GM12878 (cell line): Measurements from ENCODE around the gene CTSC. TPM values are rescaled to one million over a fixed set of nuclear protein-coding genes. Genes with fewer than 3 reads are reported as not detected.

Source experiments
- ATAC-seq: fragments of 200-7000 bp; cut with Tn5 transposase; 3 replicates; pipeline ENCODE4 v1.9.1; 2020; ENCODE audit warnings: mild to moderate bottlenecking, moderate library complexity
- BruUV-seq: library from RNA; stranded (reverse); fragments of 400-500 nt; replicated peaks from 2 replicates; lab custom pipeline; 2021; lab: Mats Ljungman, UMichigan
- CTCF ChIA-PET: fragments of 300-600 bp; sonication (Branson Sonifier 250); formaldehyde crosslinking; extraction: SDS; loops from one replicate; lab custom pipeline; 2021; ENCODE audit warnings: inconsistent platforms; lab: Yijun Ruan, JAX
- POLR2A ChIA-PET: fragments of 350-600 bp; formaldehyde crosslinking; extraction: SDS; loops from one replicate; lab custom pipeline; 2021; ENCODE audit warnings: inconsistent platforms; lab: Charles Lee
- RAD21 ChIA-PET: fragments of 300-600 bp; sonication (Branson Sonifier 250); formaldehyde crosslinking; loops from one replicate; lab custom pipeline; 2023; ENCODE audit warnings: antibody characterized with exemption; ENCODE audit not compliant: unreplicated experiment; lab: Charles Lee
- SMC1A ChIA-PET: fragments of 300-600 bp; sonication (Branson Sonifier 250); formaldehyde crosslinking; loops from one replicate; lab custom pipeline; 2023; ENCODE audit not compliant: unreplicated experiment, uncharacterized antibody; lab: Charles Lee
- DNase-seq: peaks from one replicate; pipeline ENCODE4 v3.0.0-alpha.2; 2011; ENCODE audit warnings: low read depth, low spot score
- FAIRE-seq: peaks from 3 replicates; lab custom pipeline; 2011; peaks lifted over from hg19 to GRCh38; lab: Jason Lieb, UNC
- H2AFZ ChIP-seq: 2 replicates; pipeline ENCODE4 v1.6.0; 2011; ENCODE audit warnings: low read depth, low read length, control low read depth; ENCODE audit not compliant: control insufficient read depth
- H3K27ac ChIP-seq: 2 replicates; pipeline ENCODE4 v1.5.1; 2011; ENCODE audit warnings: control low read depth; ENCODE audit not compliant: control insufficient read depth, insufficient read depth
- H3K27me3 ChIP-seq, 2 experiments: replicated peaks in 1 of 2; 2 replicates each; pipeline versions ENCODE4 v1.6.0 to v1.6.1; 2011; ENCODE audit warnings: low read length in 1 of 2; ENCODE audit not compliant: control insufficient read depth in 2 of 2, insufficient read depth in 2 of 2
- H3K36me3 ChIP-seq, 2 experiments: 2 replicates each; pipeline ENCODE4 v1.5.1; 2011; ENCODE audit warnings: low read length in 1 of 2; ENCODE audit not compliant: control insufficient read depth in 2 of 2, insufficient read depth in 2 of 2
- H3K4me1 ChIP-seq: 2 replicates; pipeline ENCODE4 v1.6.1; 2011; ENCODE audit warnings: mild to moderate bottlenecking, low read length, moderate library complexity, mixed read lengths; ENCODE audit not compliant: control insufficient read depth, insufficient read depth
- H3K4me2 ChIP-seq: 2 replicates; pipeline ENCODE4 v1.6.0; 2011; ENCODE audit warnings: control low read depth; ENCODE audit not compliant: control insufficient read depth, insufficient read depth
- H3K4me3 ChIP-seq: fragments of 200-600 bp; sonication (generic); 2 replicates; pipeline ENCODE4 v1.5.1; 2016
- H3K79me2 ChIP-seq: 2 replicates; pipeline ENCODE4 v1.6.0; 2011; ENCODE audit warnings: low read length; ENCODE audit not compliant: control insufficient read depth, insufficient read depth
- H3K9ac ChIP-seq: 2 replicates; pipeline ENCODE4 v1.8.0; 2011; ENCODE audit warnings: low read length, control low read depth, mixed read lengths; ENCODE audit not compliant: control insufficient read depth, insufficient read depth
- H3K9me3 ChIP-seq: replicated peaks from 3 replicates; pipeline ENCODE4 v1.5.1; 2011; ENCODE audit warnings: mild to moderate bottlenecking, low read length; ENCODE audit not compliant: control insufficient read depth, insufficient read depth
- H4K20me1 ChIP-seq: 2 replicates; pipeline ENCODE4 v1.6.0; 2011; ENCODE audit not compliant: control insufficient read depth, insufficient read depth
- ATF3 ChIP-seq: IDR thresholded peaks from 2 replicates; pipeline ENCODE4 v1.6.1; 2011; ENCODE audit warnings: low read depth, mild to moderate bottlenecking, low read length, moderate library complexity, borderline replicate concordance; ENCODE audit errors: extremely low read depth
- ATF7 ChIP-seq: fragments of 450-650 bp; IDR thresholded peaks from 2 replicates; pipeline ENCODE4 v1.6.1; 2016; ENCODE audit warnings: low read depth, mild to moderate bottlenecking
- E2F8 ChIP-seq: fragments of 450-650 bp; IDR thresholded peaks from 2 replicates; pipeline ENCODE4 v1.6.1; 2018; ENCODE audit warnings: mild to moderate bottlenecking, low read depth, moderate library complexity; ENCODE audit not compliant: partially characterized antibody
- E4F1 ChIP-seq: fragments of 450-650 bp; IDR thresholded peaks from 2 replicates; pipeline ENCODE4 v1.6.1; 2018; ENCODE audit warnings: borderline replicate concordance, mild to moderate bottlenecking; ENCODE audit not compliant: partially characterized antibody
- EGR1 ChIP-seq, 2 experiments: IDR thresholded peaks; 1 replicate in 1 of 2; 2 replicates in 1 of 2; pipeline ENCODE4 v1.6.1; 2011 to 2012; ENCODE audit warnings: low read depth in 2 of 2, low read length in 2 of 2, borderline replicate concordance in 1 of 2, mild to moderate bottlenecking in 1 of 2, moderate library complexity in 1 of 2
- JUNB ChIP-seq: IDR thresholded peaks from 2 replicates; pipeline ENCODE4 v1.6.1; 2016; ENCODE audit warnings: antibody characterized with exemption, mild to moderate bottlenecking
- MYC ChIP-seq: IDR thresholded peaks from 2 replicates; pipeline ENCODE4 v1.6.1; 2011; ENCODE audit warnings: mild to moderate bottlenecking, low read length, moderate library complexity, inconsistent platforms; ENCODE audit not compliant: insufficient read depth, insufficient replicate concordance, insufficient read length, severe bottlenecking
- NFIC ChIP-seq: IDR thresholded peaks from 2 replicates; pipeline ENCODE4 v1.6.1; 2012; ENCODE audit warnings: low read depth, mild to moderate bottlenecking, inconsistent platforms, low read length, moderate library complexity
- PML ChIP-seq: IDR thresholded peaks from 2 replicates; pipeline ENCODE4 v1.6.1; 2012; ENCODE audit warnings: low read length, inconsistent platforms
- POLR2AphosphoS5 ChIP-seq: IDR thresholded peaks from 2 replicates; pipeline ENCODE4 v1.6.1; 2011; ENCODE audit warnings: mild to moderate bottlenecking, low read length, inconsistent platforms
- RCOR1 ChIP-seq: conservative IDR thresholded peaks from 2 replicates; pipeline ENCODE4 v1.6.1; 2012; ENCODE audit warnings: low read depth, low read length, improper control_type of control experiment
- RUNX3 ChIP-seq: IDR thresholded peaks from 2 replicates; pipeline ENCODE4 v1.6.1; 2012; ENCODE audit warnings: low read length, inconsistent platforms
- SMARCA5 ChIP-seq: fragments of 450-650 bp; IDR thresholded peaks from 2 replicates; pipeline ENCODE4 v1.6.1; 2017; ENCODE audit warnings: mild to moderate bottlenecking
- USF2 ChIP-seq: IDR thresholded peaks from 2 replicates; pipeline ENCODE4 v1.6.1; 2011; ENCODE audit warnings: low read depth, low read length, improper control_type of control experiment, borderline replicate concordance
- ZNF24 ChIP-seq: fragments of 450-650 bp; IDR thresholded peaks from 2 replicates; pipeline ENCODE4 v1.6.1; 2017; ENCODE audit warnings: antibody characterized with exemption, mild to moderate bottlenecking
- WGBS: methylation state at CpG from one replicate; pipeline ENCODE4 v1.1.6; 2016; ENCODE audit warnings: low lambda C conversion rate; ENCODE audit not compliant: insufficient replicate concordance, insufficient coverage; ENCODE audit errors: missing lambda C conversion rate; 5-methylcytosine and 5-hydroxymethylcytosine counted together
- in situ Hi-C: fragments of 300-500 bp; cut with MboI; formaldehyde crosslinking; loops from 9 replicates; pipeline ENCODE4 v1.14.3; 2018; ENCODE audit warnings: mixed read lengths
- intact Hi-C: fragments of 100-400 bp; cut with micrococcal nuclease; formaldehyde crosslinking; loops from one replicate; pipeline ENCODE4 v1.14.2; 2022; ENCODE audit not compliant: unreplicated experiment
- polyA plus RNA-seq, 11 experiments: library from polyadenylated mRNA; depleted of rRNA in 4 of 11; unstranded in 6 of 11; stranded (reverse) in 5 of 11; fragments of >200 nt; fragmentation: Nextera tagmentation in 4 of 11; fragmentation: Illumina TruSeq in 1 of 11; extraction: Ambion mirVana in 4 of 11; extraction: Trizol in 1 of 11; gene quantifications; 1 replicate in 1 of 11; 2 replicates in 10 of 11; pipeline versions ENCODE4 v1.2.1 to v1.2.3, GENCODE V29; 2011 to 2016; ENCODE audit warnings: inconsistent platforms in 2 of 11, missing spikeins in 2 of 11, low read depth in 1 of 11
- total RNA-seq, 4 experiments: library from RNA; depleted of rRNA in 3 of 4; stranded (reverse); fragments of >200 nt in 3 of 4; fragmentation: Illumina TruSeq in 1 of 4; extraction: Trizol in 1 of 4; gene quantifications; 2 replicates each; pipeline versions ENCODE4 v1.2.1 to v1.2.3, GENCODE V29; 2013 to 2021

The CTSC gene
- total and polyA plus RNA-seq, 10 of the 15 experiments (the other 5 are each of a cell fraction or from before 2014, with no cell fraction given) = 289 to 1,123 (median 430) TPM

- in situ Hi-C loops (loop anchor here (5.0 kb wide), 1 partner anchor 49 kb away; no protein-coding TSS in a partner anchor), intact Hi-C loops (loop anchor here (10.0 kb wide), 1 partner anchor 507 kb away; no protein-coding TSS in a partner anchor)
- Histone ChIP-seq H3K9me3 (no peaks in the 10 kb centered on the region; the same call in 2 of the 3 replicates), H3K4me3 (peak overlapping the region; percentile 6; the same call in 1 of the 2 replicates), H3K4me1 (peaks cover 33% of the 10 kb centered on the region), H3K27ac (peak overlapping the region; percentile 75), H3K9ac (no peak overlapping the region), H3K79me2 (peaks cover 20% of the 10 kb centered on the region), H3K4me2 (peak overlapping the region; percentile 77), H3K36me3 (peaks cover 12 to 22% of the 10 kb centered on the region in 2 experiments), H3K27me3 (no peaks in the 10 kb centered on the region), H4K20me1 (no peaks in the 10 kb centered on the region), H2AFZ (no peak overlapping the region; the same call in 1 of the 2 replicates)
- WGBS = 25% methylated on average over 11 of the region's 11 CpGs
- SMC1A ChIA-PET = interaction anchor here (0.7 to 16.9 kb wide), 16 partner anchors 9 to 235 kb away, joined by 3 to 288 read pairs (median 4); partner anchors contain the start of gene CTSC
- CTCF ChIA-PET = interaction anchor here (0.7 to 1.7 kb wide), 11 partner anchors 9 to 49 kb away, joined by 3 to 12 read pairs (median 4); no protein-coding TSS in a partner anchor
- ATAC-seq = peak; percentile 78
- TSS peak; percentile 17 for BruUV-seq
- peak; percentile 44 for FAIRE-seq
- RAD21 ChIA-PET = interaction anchor here (1.1 to 5.4 kb wide), 10 partner anchors 12 to 204 kb away, joined by 3 to 80 read pairs (median 8); partner anchors contain the start of genes CTSC and RAB38
- DNase-seq = peak; percentile 81
- POLR2A ChIA-PET = interaction anchor here (0.5 to 2.5 kb wide), 15 partner anchors 8 to 201 kb away, joined by 3 to 16 read pairs (median 4); partner anchors contain the start of gene CTSC
- TF ChIP-seq ATF3 = no peak
- TF ChIP-seq JUNB = peak; percentile 94
- peak; percentile 74 for TF ChIP-seq PML
- TF ChIP-seq RCOR1 = no peak
- no peak for TF ChIP-seq SMARCA5
- TF ChIP-seq MYC = no peak
- TF ChIP-seq USF2 = no peak
- TF ChIP-seq E2F8 = no peak
- TF ChIP-seq EGR1 (IDR thresholded peaks at IDR 0.05; ENCODE audit: borderline replicate concordance in 1 of 2, low read depth in 2 of 2, low read length in 2 of 2) = no peak
- TF ChIP-seq E4F1 = no peak
- no peak for TF ChIP-seq POLR2AphosphoS5
- peak; percentile 30; the same call in 1 of the 2 replicates for TF ChIP-seq ZNF24
- peak; percentile 82 for TF ChIP-seq RUNX3
- TF ChIP-seq NFIC = peak; percentile 98
- TF ChIP-seq ATF7 = peak; percentile 52; the same call in 1 of the 2 replicates
Measured at GRCh38 chr11:88307749-88308425, 29.6 kb downstream of the CTSC start.
